GM12878 (cell line): ENCODE data around the gene GPATCH11. TPM values are rescaled to one million over a fixed set of nuclear protein-coding genes. Genes with fewer than 3 reads are reported as not detected.

Experiments
- ATF7 ChIP-seq: fragments of 450-650 bp; IDR thresholded peaks from 2 replicates; pipeline ENCODE4 v1.6.1; 2016; ENCODE audit warnings: low read depth, mild to moderate bottlenecking
- BACH1 ChIP-seq: fragments of 450-650 bp; IDR thresholded peaks from 2 replicates; pipeline ENCODE4 v1.6.1; 2017; ENCODE audit warnings: mild to moderate bottlenecking, borderline replicate concordance
- CREB1 ChIP-seq: IDR thresholded peaks from 2 replicates; pipeline ENCODE4 v1.6.1; 2012; ENCODE audit warnings: low read depth, mild to moderate bottlenecking, inconsistent platforms
- CREM ChIP-seq: IDR thresholded peaks from 2 replicates; pipeline ENCODE4 v1.6.1; 2014; ENCODE audit warnings: antibody characterized with exemption, low read depth
- FOXM1 ChIP-seq: IDR thresholded peaks from 2 replicates; pipeline ENCODE4 v1.6.1; 2012; ENCODE audit warnings: low read depth, mild to moderate bottlenecking, inconsistent platforms, low read length, moderate library complexity
- GATAD2B ChIP-seq: fragments of 450-650 bp; conservative IDR thresholded peaks from 2 replicates; pipeline ENCODE4 v1.6.1; 2017; ENCODE audit warnings: low read depth, mild to moderate bottlenecking, moderate library complexity
- IKZF2 ChIP-seq, 2 experiments: fragments of 450-650 bp; IDR thresholded peaks; 2 replicates each; pipeline ENCODE4 v1.6.1; 2017; ENCODE audit warnings: mild to moderate bottlenecking in 2 of 2, moderate library complexity in 2 of 2
- LARP7 ChIP-seq: fragments of 450-650 bp; IDR thresholded peaks from 2 replicates; pipeline ENCODE4 v1.6.1; 2017; ENCODE audit warnings: mild to moderate bottlenecking
- MTA2 ChIP-seq: fragments of 450-650 bp; IDR thresholded peaks from 2 replicates; pipeline ENCODE4 v1.6.1; 2016; ENCODE audit warnings: low read depth, mild to moderate bottlenecking, moderate library complexity
- MXI1 ChIP-seq: fragments of 150-350 bp; IDR thresholded peaks from 2 replicates; pipeline ENCODE4 v1.6.1; 2011; ENCODE audit warnings: low read depth, mild to moderate bottlenecking, inconsistent platforms, low read length, improper control_type of control experiment
- NRF1 ChIP-seq: conservative IDR thresholded peaks from 2 replicates; pipeline ENCODE4 v1.6.1; 2011; ENCODE audit warnings: mild to moderate bottlenecking, low read depth, low read length, improper control_type of control experiment
- POLR2A ChIP-seq: IDR thresholded peaks from 2 replicates; pipeline ENCODE4 v1.6.1; 2011; ENCODE audit warnings: low read depth, mild to moderate bottlenecking, low read length
- POLR2AphosphoS2 ChIP-seq: IDR thresholded peaks from 2 replicates; pipeline ENCODE4 v1.6.1; 2011; ENCODE audit warnings: low read depth, mild to moderate bottlenecking, low read length, improper control_type of control experiment, moderate library complexity
- RELA ChIP-seq: fragments of 450-650 bp; IDR thresholded peaks from 2 replicates; pipeline ENCODE4 v1.8.0; 2014; ENCODE audit warnings: borderline replicate concordance; ENCODE audit not compliant: partially characterized antibody
- RUNX3 ChIP-seq: IDR thresholded peaks from 2 replicates; pipeline ENCODE4 v1.6.1; 2012; ENCODE audit warnings: low read length, inconsistent platforms
- YY1 ChIP-seq: IDR thresholded peaks from 2 replicates; pipeline ENCODE4 v1.6.1; 2011; ENCODE audit warnings: low read depth, mild to moderate bottlenecking, low read length
- ZNF274 ChIP-seq: IDR thresholded peaks from one replicate; pipeline ENCODE4 v1.8.0; 2011; ENCODE audit not compliant: insufficient read length, insufficient read depth
- polyA plus RNA-seq, 11 experiments: library from polyadenylated mRNA; depleted of rRNA in 4 of 11; unstranded in 6 of 11; stranded (reverse) in 5 of 11; fragments of >200 nt; fragmentation: Nextera tagmentation in 4 of 11; fragmentation: Illumina TruSeq in 1 of 11; extraction: Ambion mirVana in 4 of 11; extraction: Trizol in 1 of 11; gene quantifications; 1 replicate in 1 of 11; 2 replicates in 10 of 11; pipeline versions ENCODE4 v1.2.1 to v1.2.3, GENCODE V29; 2011 to 2016; ENCODE audit warnings: inconsistent platforms in 2 of 11, missing spikeins in 2 of 11, low read depth in 1 of 11
- total RNA-seq, 4 experiments: library from RNA; depleted of rRNA in 3 of 4; stranded (reverse); fragments of >200 nt in 3 of 4; fragmentation: Illumina TruSeq in 1 of 4; extraction: Trizol in 1 of 4; gene quantifications; 2 replicates each; pipeline versions ENCODE4 v1.2.1 to v1.2.3, GENCODE V29; 2013 to 2021
- TF ChIP-seq, protein P1 (sequence below): IDR thresholded peaks from 2 replicates; pipeline ENCODE4 v1.6.1; 2012; ENCODE audit warnings: low read length, inconsistent platforms

GPATCH11 gene
- total and polyA plus RNA-seq, 10 of the 15 experiments (the other 5 are each of a cell fraction or from before 2014, with no cell fraction given): 11.5 to 31.8 (median 16.5) TPM

DNA sequence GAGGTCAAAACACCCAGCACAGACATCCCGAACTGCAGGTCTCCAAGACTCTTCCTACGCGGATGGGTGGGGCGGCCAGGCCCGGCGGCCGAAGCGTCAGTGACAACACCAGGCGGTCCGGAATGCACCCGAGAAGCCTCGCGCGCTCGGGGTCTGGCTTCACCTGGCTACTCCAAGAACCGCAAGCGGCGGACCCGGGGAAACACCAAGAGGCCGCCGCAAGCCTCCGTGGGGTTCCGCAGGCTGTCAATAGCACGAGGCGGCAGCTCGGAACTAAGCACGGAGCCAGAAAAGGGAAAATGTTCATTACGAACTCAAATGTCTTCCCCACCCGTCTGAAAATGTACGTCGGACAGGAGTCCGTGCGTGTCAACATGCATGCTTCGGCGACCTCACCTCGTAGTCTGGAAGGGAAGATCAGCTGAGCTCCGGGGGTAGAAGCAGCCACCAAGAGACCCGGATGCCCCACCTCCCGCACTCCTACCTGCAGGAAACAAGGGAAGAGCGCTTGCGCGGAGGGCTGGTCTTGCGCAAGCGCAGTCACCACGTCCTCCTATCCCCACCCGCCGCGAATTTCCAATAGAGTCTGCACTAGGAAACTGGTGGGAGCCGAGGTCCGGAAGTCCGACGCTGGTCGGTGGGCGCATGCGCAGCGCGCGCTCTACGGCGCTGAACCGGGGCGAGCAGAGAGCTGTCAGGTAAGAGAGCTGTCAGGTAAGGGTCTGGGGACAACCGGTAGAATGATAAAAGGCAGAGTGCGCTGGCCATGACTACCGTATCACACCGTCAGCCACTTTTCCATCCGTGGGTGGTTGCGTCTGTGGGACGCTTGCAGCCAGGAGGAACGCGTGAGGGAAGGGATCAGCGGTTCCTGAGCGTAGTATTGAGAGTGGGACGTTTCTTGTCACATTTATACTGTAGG lies at the start of gene GPATCH11, which contains the start of gene HEATR5B (continued):
- TF ChIP-seq RELA (peak; percentile 12), NRF1 (peak; percentile 89), ZNF274 (no peak), POLR2A (peak; percentile 86), YY1 (peak; percentile 46; the same call in 1 of the 2 replicates), IKZF2 (IDR thresholded peaks at IDR 0.05) (peak; percentile 84 to 88), MTA2 (0 out of 2 replicates have a peak, but pooled peaks have one; percentile 24), FOXM1 (no peak), GATAD2B (peak; percentile 81; the same call in 1 of the 2 replicates), BACH1 (no peak), CREM (peak; percentile 53; the same call in 1 of the 2 replicates), MXI1 (peak; percentile 79), RUNX3 (peak; percentile 79), LARP7 (peak; percentile 72; the same call in 1 of the 2 replicates), ATF7 (peak; percentile 10; the same call in 1 of the 2 replicates), POLR2AphosphoS2 (0 out of 2 replicates have a peak, but pooled peaks have one; percentile 50), CREB1 (peak; percentile 55; the same call in 1 of the 2 replicates)
- TF ChIP-seq, protein P1, sequence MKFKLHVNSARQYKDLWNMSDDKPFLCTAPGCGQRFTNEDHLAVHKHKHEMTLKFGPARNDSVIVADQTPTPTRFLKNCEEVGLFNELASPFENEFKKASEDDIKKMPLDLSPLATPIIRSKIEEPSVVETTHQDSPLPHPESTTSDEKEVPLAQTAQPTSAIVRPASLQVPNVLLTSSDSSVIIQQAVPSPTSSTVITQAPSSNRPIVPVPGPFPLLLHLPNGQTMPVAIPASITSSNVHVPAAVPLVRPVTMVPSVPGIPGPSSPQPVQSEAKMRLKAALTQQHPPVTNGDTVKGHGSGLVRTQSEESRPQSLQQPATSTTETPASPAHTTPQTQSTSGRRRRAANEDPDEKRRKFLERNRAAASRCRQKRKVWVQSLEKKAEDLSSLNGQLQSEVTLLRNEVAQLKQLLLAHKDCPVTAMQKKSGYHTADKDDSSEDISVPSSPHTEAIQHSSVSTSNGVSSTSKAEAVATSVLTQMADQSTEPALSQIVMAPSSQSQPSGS: no peak
